ENCODE data around the gene TEAD2. TPM values are rescaled to one million over a fixed set of nuclear protein-coding genes. Genes with fewer than 3 reads are reported as not detected.
A peak's percentile ranks its signal among the peaks of the same experiment; 100 is the strongest.

Gene TEAD2
- total and polyA plus RNA-seq, 11 donors: 31.1 to 77.2 (median 52.2) TPM

DNA sequence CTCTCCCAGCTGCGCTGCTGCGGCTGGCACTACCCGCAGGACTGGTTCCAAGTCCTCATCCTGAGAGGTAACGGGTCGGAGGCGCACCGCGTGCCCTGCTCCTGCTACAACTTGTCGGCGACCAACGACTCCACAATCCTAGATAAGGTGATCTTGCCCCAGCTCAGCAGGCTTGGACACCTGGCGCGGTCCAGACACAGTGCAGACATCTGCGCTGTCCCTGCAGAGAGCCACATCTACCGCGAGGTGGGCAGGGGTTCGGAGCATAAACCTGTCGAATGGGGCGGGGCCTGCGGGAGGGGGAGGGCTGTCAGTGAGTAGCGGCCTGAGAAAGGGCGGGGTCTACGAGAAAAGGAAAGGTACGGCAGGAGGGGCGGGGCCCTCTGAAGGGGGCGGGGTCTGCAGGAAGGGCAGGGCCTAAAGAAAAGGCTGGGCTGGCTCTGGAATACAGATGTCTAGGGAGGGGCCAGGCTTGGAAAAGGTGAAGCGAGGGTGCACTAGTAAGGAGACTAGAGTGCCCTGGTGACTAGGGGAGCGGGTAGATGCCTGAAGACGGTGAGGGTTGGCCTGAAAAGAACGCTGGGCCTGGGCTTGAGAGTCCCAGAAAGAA is 23.4 kb downstream of the TEAD2 start:
- H3K36me3 ChIP-seq: peaks cover 0 to 44% (median 28%) of the 10 kb centered on the region in 9 donors
- H3K27me3 ChIP-seq: no peaks in the 10 kb centered on the region
- peak; percentile 36 to 63 (median 52) for ATAC-seq
- H3K4me3 ChIP-seq: peak overlapping the region; percentile 14 to 60 (median 50)
- intact Hi-C loops (cut with DNase I): no loop called here
- H3K4me1 ChIP-seq: peaks cover 0 to 57% (median 21%) of the 10 kb centered on the region in 12 donors
- peak overlapping the region in 10 of 12 donors; percentile 62 to 89 (median 78) for H3K27ac ChIP-seq
- peak; percentile 68 to 78 (median 73) for DNase-seq
- no peaks in the 10 kb centered on the region for H3K9me3 ChIP-seq
- TF ChIP-seq, protein P1, sequence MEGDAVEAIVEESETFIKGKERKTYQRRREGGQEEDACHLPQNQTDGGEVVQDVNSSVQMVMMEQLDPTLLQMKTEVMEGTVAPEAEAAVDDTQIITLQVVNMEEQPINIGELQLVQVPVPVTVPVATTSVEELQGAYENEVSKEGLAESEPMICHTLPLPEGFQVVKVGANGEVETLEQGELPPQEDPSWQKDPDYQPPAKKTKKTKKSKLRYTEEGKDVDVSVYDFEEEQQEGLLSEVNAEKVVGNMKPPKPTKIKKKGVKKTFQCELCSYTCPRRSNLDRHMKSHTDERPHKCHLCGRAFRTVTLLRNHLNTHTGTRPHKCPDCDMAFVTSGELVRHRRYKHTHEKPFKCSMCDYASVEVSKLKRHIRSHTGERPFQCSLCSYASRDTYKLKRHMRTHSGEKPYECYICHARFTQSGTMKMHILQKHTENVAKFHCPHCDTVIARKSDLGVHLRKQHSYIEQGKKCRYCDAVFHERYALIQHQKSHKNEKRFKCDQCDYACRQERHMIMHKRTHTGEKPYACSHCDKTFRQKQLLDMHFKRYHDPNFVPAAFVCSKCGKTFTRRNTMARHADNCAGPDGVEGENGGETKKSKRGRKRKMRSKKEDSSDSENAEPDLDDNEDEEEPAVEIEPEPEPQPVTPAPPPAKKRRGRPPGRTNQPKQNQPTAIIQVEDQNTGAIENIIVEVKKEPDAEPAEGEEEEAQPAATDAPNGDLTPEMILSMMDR (IDR thresholded peaks at IDR 0.05): no peak
- TF ChIP-seq POLR2A (IDR thresholded peaks at IDR 0.05): no peak
- 12 to 20% (median 14%) methylated on average over 30 of the region's 30 CpGs for WGBS, 4 donors

DNA sequence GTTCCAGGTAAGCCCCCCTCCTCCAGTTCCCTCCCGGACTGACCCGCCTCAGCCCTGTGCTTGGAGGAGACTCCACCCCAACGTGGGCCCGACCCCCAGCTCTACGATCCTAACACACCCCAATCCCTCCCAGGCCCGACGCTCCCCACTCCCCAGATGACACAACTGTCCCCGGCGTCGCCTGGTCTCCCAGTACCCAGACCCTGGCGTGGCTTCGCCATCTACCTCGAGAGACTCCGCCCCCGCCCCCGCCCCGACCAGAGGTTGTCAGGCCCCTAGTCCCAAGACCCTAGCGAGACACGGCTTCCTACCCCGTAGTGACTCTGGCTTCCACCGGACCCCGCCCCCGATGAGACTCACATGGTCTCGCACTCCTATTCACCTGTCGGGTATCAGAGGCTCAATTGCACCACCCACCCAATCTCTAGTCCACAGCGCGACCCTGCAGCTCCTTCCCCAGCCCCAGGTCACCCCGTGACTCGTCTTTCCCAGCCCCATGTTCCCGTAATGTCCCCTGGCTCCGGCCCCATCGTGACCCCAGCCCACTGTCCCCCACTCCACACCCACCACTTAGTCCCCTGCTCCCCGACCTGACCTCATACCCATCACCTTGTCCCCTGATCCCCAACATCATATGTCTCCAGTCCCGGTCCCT is 24.1 kb downstream of the TEAD2 start:
- peaks cover 0 to 64% (median 21%) of the 10 kb centered on the region in 12 donors for H3K4me1 ChIP-seq
- no peak for ATAC-seq

DNA sequence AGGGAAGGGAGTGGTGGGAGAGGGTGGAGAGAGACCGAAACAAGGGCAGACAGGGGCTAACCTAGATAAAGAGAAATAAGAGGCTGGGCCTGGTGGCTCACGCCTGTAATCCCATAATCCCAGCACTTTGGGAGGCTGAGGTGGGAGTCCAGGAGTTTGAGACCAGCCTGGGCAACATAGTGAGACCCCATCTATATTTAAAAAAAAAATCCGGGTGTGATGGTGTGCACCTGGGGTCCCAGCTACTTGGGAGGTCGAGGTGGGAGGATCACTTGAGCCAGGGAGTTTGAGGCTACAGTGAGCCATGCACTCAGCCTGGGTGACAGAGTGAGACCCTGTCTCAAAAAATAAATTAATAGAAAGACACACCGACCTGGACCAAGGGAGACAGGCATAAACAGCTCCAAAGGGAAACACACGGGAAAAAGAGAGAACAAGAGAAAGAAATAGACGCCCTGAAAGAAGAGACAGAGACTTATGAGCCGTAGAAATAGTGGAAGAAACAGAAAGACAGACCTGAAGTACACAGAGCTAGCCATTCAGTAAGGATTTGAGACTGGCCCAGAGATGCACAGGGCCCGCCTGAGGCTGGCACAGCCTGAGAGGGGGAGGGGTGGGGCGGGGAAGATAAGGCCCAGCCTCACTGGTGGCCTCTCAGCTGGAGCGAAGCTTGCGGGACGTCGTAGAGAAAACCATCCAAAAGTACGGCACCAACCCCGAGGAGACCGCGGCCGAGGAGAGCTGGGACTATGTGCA is 24.8 kb downstream of the TEAD2 start:
- Histone ChIP-seq H3K4me1 (peaks cover 0 to 69% (median 21%) of the 10 kb centered on the region in 12 donors), H3K9me3 (no peaks in the 10 kb centered on the region), H3K27ac (peak overlapping the region in 1 of 12 donors; percentile 89), H3K4me3 (no peak overlapping the region), H3K27me3 (no peaks in the 10 kb centered on the region), H3K36me3 (peaks cover 0 to 36% (median 16%) of the 10 kb centered on the region in 9 donors)
- ATAC-seq (no peak), DNase-seq (peak in 1 of 5 donors; percentile 4)
- TF ChIP-seq, protein P1 (IDR thresholded peaks at IDR 0.05): no peak
- no peak for TF ChIP-seq POLR2A (IDR thresholded peaks at IDR 0.05)
- WGBS, 4 donors: 83 to 85% (median 85%) methylated on average over 18 to 19 of the region's 19 CpGs
- intact Hi-C loops (cut with DNase I): no loop called here

More for the DNA sequence above, 24.1 kb downstream of the TEAD2 start:
- Histone ChIP-seq H3K27me3 (no peaks in the 10 kb centered on the region), H3K9me3 (no peaks in the 10 kb centered on the region), H3K4me3 (peak overlapping the region in 5 of 12 donors; percentile 52 to 60 (median 55)), H3K36me3 (peaks cover 0 to 43% (median 23%) of the 10 kb centered on the region in 9 donors), H3K27ac (peak overlapping the region in 1 of 12 donors; percentile 89)
- intact Hi-C loops (cut with DNase I): no loop called here
- 41 to 57% (median 46%) methylated on average over 33 to 34 of the region's 34 CpGs for WGBS, 4 donors
- TF ChIP-seq POLR2A (IDR thresholded peaks at IDR 0.05): no peak
- TF ChIP-seq, protein P1 (IDR thresholded peaks at IDR 0.05): no peak
- peak in 1 of 5 donors; percentile 19 for DNase-seq
